K562 (cell line): ENCODE measurements around the gene MRPL38. TPM values are rescaled to one million over a fixed set of nuclear protein-coding genes. Genes with fewer than 3 reads are reported as not detected.

Experiments used
- C11orf30 ChIP-seq: fragments of 450-650 bp; IDR thresholded peaks from 2 replicates; pipeline ENCODE4 v1.6.1; 2016; ENCODE audit warnings: low read depth, mild to moderate bottlenecking
- CREBBP ChIP-seq: IDR thresholded peaks from one replicate; pipeline ENCODE4 v1.6.1; 2012; ENCODE audit warnings: low read depth, mild to moderate bottlenecking, control low read depth, inconsistent platforms, low read length
- ELF2 ChIP-seq: fragments of 250-450 bp; sonication (Bioruptor Pico); IDR thresholded peaks from 2 replicates; pipeline ENCODE4 v1.5.0; 2021; ENCODE audit warnings: mild to moderate bottlenecking
- POLR2A ChIP-seq: fragments of 450-650 bp; conservative IDR thresholded peaks from 2 replicates; pipeline ENCODE4 v1.6.1; 2016
- PTRF ChIP-seq: fragments of 450-650 bp; IDR thresholded peaks from 2 replicates; pipeline ENCODE4 v1.6.1; 2016; ENCODE audit warnings: mild to moderate bottlenecking, missing genetic modification characterization, missing compliant biosample characterization
- SAFB2 ChIP-seq: fragments of 200-400 bp; formaldehyde crosslinking; IDR thresholded peaks from 2 replicates; pipeline ENCODE4 v1.6.1; 2018; ENCODE audit warnings: borderline replicate concordance, low read length, low read depth, moderate library complexity; ENCODE audit not compliant: severe bottlenecking
- SRSF3 ChIP-seq: fragments of 200-400 bp; formaldehyde crosslinking; IDR thresholded peaks from 2 replicates; pipeline ENCODE4 v1.6.1; 2016; ENCODE audit warnings: mild to moderate bottlenecking, low read length, moderate library complexity; ENCODE audit not compliant: insufficient read depth
- TEAD4 ChIP-seq, 2 experiments: sonication (generic) in 1 of 2; formaldehyde crosslinking in 1 of 2; IDR thresholded peaks; 2 replicates each; pipeline versions ENCODE4 v1.6.1 to v1.8.0; 2012 to 2022; ENCODE audit warnings: borderline replicate concordance in 1 of 2, inconsistent platforms in 1 of 2, low read length in 1 of 2, mild to moderate bottlenecking in 1 of 2, missing genetic modification reagents in 1 of 2
- TRIM24 ChIP-seq, 2 experiments: fragments of 450-650 bp; IDR thresholded peaks; 2 replicates each; pipeline ENCODE4 v1.6.1; 2016
- ZNF143 ChIP-seq: sonication (generic); formaldehyde crosslinking; IDR thresholded peaks from 2 replicates; pipeline ENCODE4 v1.9.0; 2022; ENCODE audit warnings: mild to moderate bottlenecking, missing genetic modification reagents
- polyA plus RNA-seq, 8 experiments: library from polyadenylated mRNA; depleted of rRNA in 4 of 8; stranded (reverse) in 5 of 8; unstranded in 3 of 8; fragments of >200 nt; fragmentation: Nextera tagmentation in 2 of 8; fragmentation: Illumina TruSeq in 1 of 8; extraction: Ambion mirVana in 2 of 8; extraction: Trizol in 1 of 8; gene quantifications; 2 replicates each; pipeline versions ENCODE4 v1.2.1 to v1.2.3, GENCODE V29; 2011 to 2014; ENCODE audit warnings: inconsistent platforms in 1 of 8, missing spikeins in 1 of 8
- total RNA-seq, 7 experiments: library from RNA; depleted of rRNA in 6 of 7; stranded (reverse); fragments of >200 nt in 6 of 7; fragmentation: Illumina TruSeq in 2 of 7; extraction: Trizol in 2 of 7; gene quantifications; 2 replicates each; pipeline versions ENCODE4 v1.2.1 to v1.2.3, GENCODE V29; 2011 to 2021; ENCODE audit warnings: low replicate concordance in 1 of 7
- TF ChIP-seq, protein P1 (sequence below): fragments of 450-650 bp; IDR thresholded peaks from 2 replicates; pipeline ENCODE4 v1.6.1; 2014; ENCODE audit warnings: low read depth, mild to moderate bottlenecking, moderate library complexity, borderline replicate concordance
- TF ChIP-seq, protein P2 (sequence below): fragments of 450-650 bp; IDR thresholded peaks from 2 replicates; pipeline ENCODE4 v1.6.1; 2017; ENCODE audit warnings: antibody characterized with exemption
- TF ChIP-seq, protein P3 (sequence below): fragments of 250-450 bp; sonication (Bioruptor Pico); IDR thresholded peaks from 2 replicates; pipeline ENCODE4 v1.9.0; 2021; ENCODE audit warnings: mild to moderate bottlenecking
- TF ChIP-seq, protein P4 (sequence below): fragments of 250-450 bp; sonication (Bioruptor Pico); IDR thresholded peaks from 2 replicates; pipeline ENCODE4 v1.5.0; 2021; ENCODE audit warnings: mild to moderate bottlenecking, borderline replicate concordance
- TF ChIP-seq, protein P5 (sequence below): fragments of 250-450 bp; sonication (Bioruptor Pico); IDR thresholded peaks from 2 replicates; pipeline ENCODE4 v1.4.0; 2020; ENCODE audit warnings: mild to moderate bottlenecking, moderate library complexity
- TF ChIP-seq, protein P6 (sequence below): fragments of 200-800 bp; sonication (Bioruptor generic); IDR thresholded peaks from 2 replicates; pipeline ENCODE4 v1.6.1; 2017; ENCODE audit warnings: missing genetic modification characterization, missing compliant biosample characterization

Gene MRPL38
- total and polyA plus RNA-seq, 9 of the 15 experiments (the other 6 are each of a cell fraction or from before 2014, with no cell fraction given) = 4.5 to 154 (median 48.5) TPM

DNA sequence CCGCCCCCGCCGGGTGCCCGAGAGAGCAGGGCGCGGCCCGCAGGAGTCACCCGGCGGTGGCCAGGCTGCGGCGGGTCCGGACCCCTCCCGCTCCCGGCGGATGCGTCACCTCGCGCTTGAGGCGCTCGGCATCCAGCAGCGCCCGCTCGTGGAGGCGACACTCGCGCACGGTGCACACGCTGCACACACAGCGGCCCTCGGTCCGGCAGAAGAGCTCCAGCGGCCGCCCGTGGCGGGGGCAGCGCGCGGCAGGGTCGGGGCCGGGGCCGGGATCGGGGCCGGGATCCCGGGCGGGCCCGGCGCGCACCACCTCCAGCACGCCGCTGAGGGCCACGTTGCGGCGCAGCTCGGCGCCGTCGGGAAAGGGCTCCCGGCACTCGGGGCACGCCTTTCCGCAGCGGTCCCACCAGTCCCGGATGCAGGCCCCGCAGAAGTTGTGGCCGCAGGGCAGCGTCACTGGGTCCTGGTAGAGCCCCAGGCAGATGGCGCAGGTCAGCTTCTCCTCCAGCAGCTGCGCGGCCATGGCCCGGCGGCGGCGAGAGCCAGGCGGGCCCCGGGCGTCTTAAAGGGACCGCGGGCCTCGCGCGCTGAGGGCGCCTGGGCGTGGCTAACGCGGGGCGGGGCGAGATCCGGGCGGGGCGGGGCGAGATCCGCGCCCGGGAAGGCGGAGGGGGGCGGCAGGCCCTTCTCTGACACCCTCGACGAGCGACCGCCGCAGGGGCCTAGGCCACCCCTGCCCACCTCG lies 8.1 kb downstream of the MRPL38 start, which contains the start of gene TRIM65 (continued):
- TF ChIP-seq, protein P1, sequence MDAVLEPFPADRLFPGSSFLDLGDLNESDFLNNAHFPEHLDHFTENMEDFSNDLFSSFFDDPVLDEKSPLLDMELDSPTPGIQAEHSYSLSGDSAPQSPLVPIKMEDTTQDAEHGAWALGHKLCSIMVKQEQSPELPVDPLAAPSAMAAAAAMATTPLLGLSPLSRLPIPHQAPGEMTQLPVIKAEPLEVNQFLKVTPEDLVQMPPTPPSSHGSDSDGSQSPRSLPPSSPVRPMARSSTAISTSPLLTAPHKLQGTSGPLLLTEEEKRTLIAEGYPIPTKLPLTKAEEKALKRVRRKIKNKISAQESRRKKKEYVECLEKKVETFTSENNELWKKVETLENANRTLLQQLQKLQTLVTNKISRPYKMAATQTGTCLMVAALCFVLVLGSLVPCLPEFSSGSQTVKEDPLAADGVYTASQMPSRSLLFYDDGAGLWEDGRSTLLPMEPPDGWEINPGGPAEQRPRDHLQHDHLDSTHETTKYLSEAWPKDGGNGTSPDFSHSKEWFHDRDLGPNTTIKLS = peak; percentile 78
- TF ChIP-seq CREBBP (no peak), TEAD4 (IDR thresholded peaks at IDR 0.05; ENCODE audit: low read length) (no peak), TEAD4 (CRISPR knock-in tag; IDR thresholded peaks at IDR 0.05; ENCODE audit: borderline replicate concordance) (no peak), SRSF3 (no peak), C11orf30 (no peak), POLR2A (peak; percentile 88), TRIM24 (IDR thresholded peaks at IDR 0.05) (no peak), ELF2 (CRISPR knock-in tag) (no peak), SAFB2 (no peak), PTRF (no peak), ZNF143 (no peak)
- TF ChIP-seq, protein P2, sequence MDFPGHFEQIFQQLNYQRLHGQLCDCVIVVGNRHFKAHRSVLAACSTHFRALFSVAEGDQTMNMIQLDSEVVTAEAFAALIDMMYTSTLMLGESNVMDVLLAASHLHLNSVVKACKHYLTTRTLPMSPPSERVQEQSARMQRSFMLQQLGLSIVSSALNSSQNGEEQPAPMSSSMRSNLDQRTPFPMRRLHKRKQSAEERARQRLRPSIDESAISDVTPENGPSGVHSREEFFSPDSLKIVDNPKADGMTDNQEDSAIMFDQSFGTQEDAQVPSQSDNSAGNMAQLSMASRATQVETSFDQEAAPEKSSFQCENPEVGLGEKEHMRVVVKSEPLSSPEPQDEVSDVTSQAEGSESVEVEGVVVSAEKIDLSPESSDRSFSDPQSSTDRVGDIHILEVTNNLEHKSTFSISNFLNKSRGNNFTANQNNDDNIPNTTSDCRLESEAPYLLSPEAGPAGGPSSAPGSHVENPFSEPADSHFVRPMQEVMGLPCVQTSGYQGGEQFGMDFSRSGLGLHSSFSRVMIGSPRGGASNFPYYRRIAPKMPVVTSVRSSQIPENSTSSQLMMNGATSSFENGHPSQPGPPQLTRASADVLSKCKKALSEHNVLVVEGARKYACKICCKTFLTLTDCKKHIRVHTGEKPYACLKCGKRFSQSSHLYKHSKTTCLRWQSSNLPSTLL = no peak
- TF ChIP-seq, protein P3, sequence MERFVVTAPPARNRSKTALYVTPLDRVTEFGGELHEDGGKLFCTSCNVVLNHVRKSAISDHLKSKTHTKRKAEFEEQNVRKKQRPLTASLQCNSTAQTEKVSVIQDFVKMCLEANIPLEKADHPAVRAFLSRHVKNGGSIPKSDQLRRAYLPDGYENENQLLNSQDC (CRISPR knock-in tag) = 0 out of 2 replicates have a peak, but pooled peaks have one; percentile 30
- TF ChIP-seq, protein P4, sequence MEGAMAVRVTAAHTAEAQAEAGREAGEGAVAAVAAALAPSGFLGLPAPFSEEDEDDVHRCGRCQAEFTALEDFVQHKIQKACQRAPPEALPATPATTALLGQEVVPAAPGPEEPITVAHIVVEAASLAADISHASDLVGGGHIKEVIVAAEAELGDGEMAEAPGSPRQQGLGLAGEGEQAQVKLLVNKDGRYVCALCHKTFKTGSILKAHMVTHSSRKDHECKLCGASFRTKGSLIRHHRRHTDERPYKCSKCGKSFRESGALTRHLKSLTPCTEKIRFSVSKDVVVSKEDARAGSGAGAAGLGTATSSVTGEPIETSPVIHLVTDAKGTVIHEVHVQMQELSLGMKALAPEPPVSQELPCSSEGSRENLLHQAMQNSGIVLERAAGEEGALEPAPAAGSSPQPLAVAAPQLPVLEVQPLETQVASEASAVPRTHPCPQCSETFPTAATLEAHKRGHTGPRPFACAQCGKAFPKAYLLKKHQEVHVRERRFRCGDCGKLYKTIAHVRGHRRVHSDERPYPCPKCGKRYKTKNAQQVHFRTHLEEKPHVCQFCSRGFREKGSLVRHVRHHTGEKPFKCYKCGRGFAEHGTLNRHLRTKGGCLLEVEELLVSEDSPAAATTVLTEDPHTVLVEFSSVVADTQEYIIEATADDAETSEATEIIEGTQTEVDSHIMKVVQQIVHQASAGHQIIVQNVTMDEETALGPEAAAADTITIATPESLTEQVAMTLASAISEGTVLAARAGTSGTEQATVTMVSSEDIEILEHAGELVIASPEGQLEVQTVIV (CRISPR knock-in tag) = peak; percentile 46; the same call in 1 of the 2 replicates
- TF ChIP-seq, protein P5, sequence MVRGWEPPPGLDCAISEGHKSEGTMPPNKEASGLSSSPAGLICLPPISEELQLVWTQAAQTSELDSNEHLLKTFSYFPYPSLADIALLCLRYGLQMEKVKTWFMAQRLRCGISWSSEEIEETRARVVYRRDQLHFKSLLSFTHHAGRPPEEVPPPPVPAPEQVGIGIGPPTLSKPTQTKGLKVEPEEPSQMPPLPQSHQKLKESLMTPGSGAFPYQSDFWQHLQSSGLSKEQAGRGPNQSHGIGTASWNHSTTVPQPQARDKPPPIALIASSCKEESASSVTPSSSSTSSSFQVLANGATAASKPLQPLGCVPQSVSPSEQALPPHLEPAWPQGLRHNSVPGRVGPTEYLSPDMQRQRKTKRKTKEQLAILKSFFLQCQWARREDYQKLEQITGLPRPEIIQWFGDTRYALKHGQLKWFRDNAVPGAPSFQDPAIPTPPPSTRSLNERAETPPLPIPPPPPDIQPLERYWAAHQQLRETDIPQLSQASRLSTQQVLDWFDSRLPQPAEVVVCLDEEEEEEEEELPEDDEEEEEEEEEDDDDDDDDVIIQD = no peak
- TF ChIP-seq, protein P6, sequence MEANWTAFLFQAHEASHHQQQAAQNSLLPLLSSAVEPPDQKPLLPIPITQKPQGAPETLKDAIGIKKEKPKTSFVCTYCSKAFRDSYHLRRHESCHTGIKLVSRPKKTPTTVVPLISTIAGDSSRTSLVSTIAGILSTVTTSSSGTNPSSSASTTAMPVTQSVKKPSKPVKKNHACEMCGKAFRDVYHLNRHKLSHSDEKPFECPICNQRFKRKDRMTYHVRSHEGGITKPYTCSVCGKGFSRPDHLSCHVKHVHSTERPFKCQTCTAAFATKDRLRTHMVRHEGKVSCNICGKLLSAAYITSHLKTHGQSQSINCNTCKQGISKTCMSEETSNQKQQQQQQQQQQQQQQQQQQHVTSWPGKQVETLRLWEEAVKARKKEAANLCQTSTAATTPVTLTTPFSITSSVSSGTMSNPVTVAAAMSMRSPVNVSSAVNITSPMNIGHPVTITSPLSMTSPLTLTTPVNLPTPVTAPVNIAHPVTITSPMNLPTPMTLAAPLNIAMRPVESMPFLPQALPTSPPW (CRISPR knock-in tag) = peak; percentile 87
